K562 (cell line): ENCODE measurements around the gene DCLK1. TPM values are rescaled to one million over a fixed set of nuclear protein-coding genes. Genes with fewer than 3 reads are reported as not detected.

Experiments
- ATAC-seq: fragments of 200-7000 bp; cut with Tn5 transposase; 3 replicates; pipeline ENCODE4 v1.9.1; 2020; ENCODE audit warnings: moderate library complexity
- BruUV-seq: library from RNA; stranded (reverse); fragments of 400-500 nt; replicated peaks from 2 replicates; lab custom pipeline; 2021; lab: Mats Ljungman, UMichigan
- CTCF ChIA-PET: fragments of 300-600 bp; formaldehyde crosslinking; extraction: SDS; loops from one replicate; lab custom pipeline; 2021; ENCODE audit warnings: low intra/inter-chr PET ratio; lab: Yijun Ruan, JAX
- POLR2A ChIA-PET: fragments of 300-600, 350-650 bp; sonication (Branson Sonifier 250); formaldehyde crosslinking; extraction: SDS; loops from one replicate; lab custom pipeline; 2021; ENCODE audit warnings: antibody characterized with exemption, inconsistent platforms; lab: Yijun Ruan, JAX
- DNase-seq, 4 experiments: peaks; one replicate each; pipeline versions ENCODE4 v3.0.0 to v3.0.0-alpha.2; 2011 to 2018; ENCODE audit warnings: low spot score in 3 of 4, mixed read lengths in 3 of 4; ENCODE audit errors: extremely low read depth in 1 of 4
- FAIRE-seq: peaks from 2 replicates; lab custom pipeline; 2011; peaks lifted over from hg19 to GRCh38; lab: Jason Lieb, UNC
- H2AFZ ChIP-seq: 2 replicates; pipeline ENCODE4 v1.6.0; 2011; ENCODE audit warnings: low read depth, low read length, control low read depth, inconsistent platforms
- H3K27ac ChIP-seq: fragments of 200-600 bp; 3 replicates; pipeline ENCODE4 v1.8.0; 2011; ENCODE audit warnings: low read depth, mild to moderate bottlenecking, control low read depth, inconsistent platforms, low read length, moderate library complexity, mixed read lengths; ENCODE audit errors: extremely low read depth
- H3K27me3 ChIP-seq, 2 experiments: fragments of 300-600 bp in 1 of 2; 2 replicates in 1 of 2; 3 replicates in 1 of 2; pipeline versions ENCODE4 v1.6.0 to v1.8.0; 2011; ENCODE audit warnings: inconsistent platforms in 2 of 2, low read length in 2 of 2, mild to moderate bottlenecking in 1 of 2, mixed read lengths in 1 of 2, moderate library complexity in 1 of 2; ENCODE audit not compliant: control insufficient read depth in 2 of 2, insufficient read depth in 2 of 2
- H3K36me3 ChIP-seq: fragments of 300-600 bp; 3 replicates; pipeline ENCODE4 v1.8.0; 2011; ENCODE audit warnings: mild to moderate bottlenecking, low read length, inconsistent platforms; ENCODE audit not compliant: control insufficient read depth, insufficient read depth
- H3K4me1 ChIP-seq, 2 experiments: fragments of 200-600 bp in 1 of 2; replicated peaks in 1 of 2; 2 replicates in 1 of 2; 3 replicates in 1 of 2; pipeline versions ENCODE4 v1.5.1 to v1.8.0; 2011; ENCODE audit warnings: inconsistent platforms in 2 of 2, low read length in 2 of 2, mild to moderate bottlenecking in 1 of 2, mixed read lengths in 1 of 2, moderate library complexity in 1 of 2; ENCODE audit not compliant: control insufficient read depth in 2 of 2, insufficient read depth in 2 of 2
- H3K4me2 ChIP-seq: 2 replicates; pipeline ENCODE4 v1.6.1; 2011; ENCODE audit warnings: low read length, control low read depth, inconsistent platforms, mixed read lengths; ENCODE audit not compliant: insufficient read depth
- H3K4me3 ChIP-seq: fragments of 200-600 bp; sonication (generic), shearing (Covaris generic); 2 replicates; pipeline ENCODE4 v1.5.1; 2016; ENCODE audit warnings: control low read depth, inconsistent platforms
- H3K79me2 ChIP-seq: fragments of 200-600 bp; 3 replicates; pipeline ENCODE4 v1.8.0; 2011; ENCODE audit warnings: low read length, inconsistent platforms; ENCODE audit not compliant: control insufficient read depth, insufficient read depth
- H3K9ac ChIP-seq, 2 experiments: 2 replicates each; pipeline versions ENCODE4 v1.6.0 to v1.6.1; 2011; ENCODE audit warnings: low read depth in 2 of 2, low read length in 2 of 2, control low read depth in 1 of 2, inconsistent platforms in 1 of 2, mild to moderate bottlenecking in 1 of 2, mixed read lengths in 1 of 2; ENCODE audit not compliant: insufficient read depth in 1 of 2
- H3K9me1 ChIP-seq: one replicate; pipeline ENCODE4 v1.6.0; 2011; ENCODE audit warnings: inconsistent platforms, mild to moderate bottlenecking, low read length, moderate library complexity; ENCODE audit not compliant: control insufficient read depth, insufficient read depth
- H3K9me3 ChIP-seq: replicated peaks from 2 replicates; pipeline ENCODE4 v1.5.1; 2011; ENCODE audit warnings: low read depth, low read length, inconsistent platforms; ENCODE audit not compliant: control insufficient read depth, insufficient read depth
- H4K20me1 ChIP-seq: replicated peaks from 2 replicates; pipeline ENCODE4 v1.6.1; 2011; ENCODE audit warnings: low read length, inconsistent platforms, mixed read lengths; ENCODE audit not compliant: control insufficient read depth, insufficient read depth
- ELF4 ChIP-seq: fragments of 450-650 bp; formaldehyde crosslinking; IDR thresholded peaks from 2 replicates; pipeline ENCODE4 v1.4.0; 2022; ENCODE audit warnings: missing genetic modification characterization
- TFE3 ChIP-seq: fragments of 450-650 bp; formaldehyde crosslinking; IDR thresholded peaks from 2 replicates; pipeline ENCODE4 v1.4.0; 2020; ENCODE audit warnings: mild to moderate bottlenecking, mixed read lengths
- WGBS: fragments of 100-300 bp; shearing (Covaris generic); methylation state at CpG from one replicate; pipeline ENCODE4 v1.1.6; 2016; ENCODE audit warnings: low coverage, mixed read lengths; ENCODE audit not compliant: insufficient coverage; ENCODE audit errors: missing lambda C conversion rate; 5-methylcytosine and 5-hydroxymethylcytosine counted together
- in situ Hi-C: fragments of 300-500 bp; cut with MboI; formaldehyde crosslinking; loops from 4 replicates; pipeline ENCODE4 v1.15.0; 2018; ENCODE audit warnings: inconsistent platforms, mixed read lengths
- intact Hi-C: fragments of 100-400 bp; cut with micrococcal nuclease; formaldehyde crosslinking; loops from 2 replicates; pipeline ENCODE4 v1.14.2; 2022
- polyA plus RNA-seq, 8 experiments: library from polyadenylated mRNA; depleted of rRNA in 4 of 8; stranded (reverse) in 5 of 8; unstranded in 3 of 8; fragments of >200 nt; fragmentation: Nextera tagmentation in 2 of 8; fragmentation: Illumina TruSeq in 1 of 8; extraction: Ambion mirVana in 2 of 8; extraction: Trizol in 1 of 8; gene quantifications; 2 replicates each; pipeline versions ENCODE4 v1.2.1 to v1.2.3, GENCODE V29; 2011 to 2014; ENCODE audit warnings: inconsistent platforms in 1 of 8, missing spikeins in 1 of 8
- total RNA-seq, 7 experiments: library from RNA; depleted of rRNA in 6 of 7; stranded (reverse); fragments of >200 nt in 6 of 7; fragmentation: Illumina TruSeq in 2 of 7; extraction: Trizol in 2 of 7; gene quantifications; 2 replicates each; pipeline versions ENCODE4 v1.2.1 to v1.2.3, GENCODE V29; 2011 to 2021; ENCODE audit warnings: low replicate concordance in 1 of 7
- TF ChIP-seq, protein P1 (sequence below): fragments of 450-650 bp; IDR thresholded peaks from 2 replicates; pipeline ENCODE4 v1.6.1; 2016; ENCODE audit warnings: missing biosample characterization, missing genetic modification characterization

The DCLK1 gene
- total and polyA plus RNA-seq, 9 of the 15 experiments (the other 6 are each of a cell fraction or from before 2014, with no cell fraction given) = 0.07 TPM; not detected in 8

- WGBS = 0% methylated on average over 8 of the region's 8 CpGs
- FAIRE-seq (no peak), DNase-seq (no peak), ATAC-seq (no peak)
- Histone ChIP-seq H3K79me2 (no peaks in the 10 kb centered on the region), H2AFZ (no peak overlapping the region), H3K9ac (no peak overlapping the region), H3K36me3 (no peaks in the 10 kb centered on the region), H3K4me1 (no peaks in the 10 kb centered on the region), H4K20me1 (no peaks in the 10 kb centered on the region), H3K4me2 (no peak overlapping the region), H3K4me3 (no peak overlapping the region), H3K9me1 (no peaks in the 10 kb centered on the region), H3K27me3 (no peaks in the 10 kb centered on the region), H3K27ac (no peak overlapping the region), H3K9me3 (no peaks in the 10 kb centered on the region)
- ChIA-PET POLR2A (no interaction called here), CTCF (no interaction called here)
- in situ Hi-C loops (no loop called here), intact Hi-C loops (no loop called here)
- TF ChIP-seq, protein P1, sequence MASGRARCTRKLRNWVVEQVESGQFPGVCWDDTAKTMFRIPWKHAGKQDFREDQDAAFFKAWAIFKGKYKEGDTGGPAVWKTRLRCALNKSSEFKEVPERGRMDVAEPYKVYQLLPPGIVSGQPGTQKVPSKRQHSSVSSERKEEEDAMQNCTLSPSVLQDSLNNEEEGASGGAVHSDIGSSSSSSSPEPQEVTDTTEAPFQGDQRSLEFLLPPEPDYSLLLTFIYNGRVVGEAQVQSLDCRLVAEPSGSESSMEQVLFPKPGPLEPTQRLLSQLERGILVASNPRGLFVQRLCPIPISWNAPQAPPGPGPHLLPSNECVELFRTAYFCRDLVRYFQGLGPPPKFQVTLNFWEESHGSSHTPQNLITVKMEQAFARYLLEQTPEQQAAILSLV (tag) = no peak
- TF ChIP-seq ELF4 (no peak), TFE3 (CRISPR knock-in tag) (no peak)
- no TSS peak for BruUV-seq
These were observed 221.2 kb downstream of the DCLK1 start for GRCh38 chr13:35909837-35910540.
